Measurements from ENCODE around the gene IGSF21.

DNA sequence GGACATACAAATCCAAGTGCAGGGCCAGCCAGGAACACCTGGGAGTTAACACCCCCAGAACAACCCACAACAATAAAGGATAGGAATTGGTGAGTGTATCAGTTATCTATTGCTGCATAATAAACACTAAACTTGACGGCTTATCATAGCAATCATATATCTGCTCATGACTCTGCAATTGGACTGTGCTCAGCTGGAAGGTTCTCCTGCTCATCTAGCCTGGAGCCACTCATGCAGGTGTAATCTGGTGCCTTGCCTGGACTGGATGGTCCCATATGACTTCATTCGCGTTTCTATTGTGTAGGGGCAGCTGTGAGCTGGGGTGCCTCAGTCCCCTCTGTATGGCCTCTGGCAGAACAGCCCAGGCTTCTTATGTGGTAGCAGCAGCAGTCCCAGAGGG lies 296.9 kb downstream of the IGSF21 start:
- TF ChIP-seq ZNF274 (IDR thresholded peaks at IDR 0.05; ENCODE audit: low read depth, low read length): no peak
- no peak for TF ChIP-seq YY1 (IDR thresholded peaks at IDR 0.05; ENCODE audit: insufficient read depth, insufficient read length)
